GM12878 (cell line): ENCODE data around the gene KRT78. TPM values are rescaled to one million over a fixed set of nuclear protein-coding genes. Genes with fewer than 3 reads are reported as not detected.

ENCODE experiments used
- ATAC-seq: fragments of 200-7000 bp; cut with Tn5 transposase; 3 replicates; pipeline ENCODE4 v1.9.1; 2020; ENCODE audit warnings: mild to moderate bottlenecking, moderate library complexity
- BruUV-seq: library from RNA; stranded (reverse); fragments of 400-500 nt; replicated peaks from 2 replicates; lab custom pipeline; 2021; lab: Mats Ljungman, UMichigan
- CTCF ChIA-PET: fragments of 300-600 bp; sonication (Branson Sonifier 250); formaldehyde crosslinking; extraction: SDS; loops from one replicate; lab custom pipeline; 2021; ENCODE audit warnings: inconsistent platforms; lab: Yijun Ruan, JAX
- POLR2A ChIA-PET: fragments of 350-600 bp; formaldehyde crosslinking; extraction: SDS; loops from one replicate; lab custom pipeline; 2021; ENCODE audit warnings: inconsistent platforms; lab: Charles Lee
- RAD21 ChIA-PET: fragments of 300-600 bp; sonication (Branson Sonifier 250); formaldehyde crosslinking; loops from one replicate; lab custom pipeline; 2023; ENCODE audit warnings: antibody characterized with exemption; ENCODE audit not compliant: unreplicated experiment; lab: Charles Lee
- SMC1A ChIA-PET: fragments of 300-600 bp; sonication (Branson Sonifier 250); formaldehyde crosslinking; loops from one replicate; lab custom pipeline; 2023; ENCODE audit not compliant: unreplicated experiment, uncharacterized antibody; lab: Charles Lee
- DNase-seq: peaks from one replicate; pipeline ENCODE4 v3.0.0-alpha.2; 2011; ENCODE audit warnings: low read depth, low spot score
- FAIRE-seq: peaks from 3 replicates; lab custom pipeline; 2011; peaks lifted over from hg19 to GRCh38; lab: Jason Lieb, UNC
- H2AFZ ChIP-seq: 2 replicates; pipeline ENCODE4 v1.6.0; 2011; ENCODE audit warnings: low read depth, low read length, control low read depth; ENCODE audit not compliant: control insufficient read depth
- H3K27ac ChIP-seq: 2 replicates; pipeline ENCODE4 v1.5.1; 2011; ENCODE audit warnings: control low read depth; ENCODE audit not compliant: control insufficient read depth, insufficient read depth
- H3K27me3 ChIP-seq, 2 experiments: replicated peaks in 1 of 2; 2 replicates each; pipeline versions ENCODE4 v1.6.0 to v1.6.1; 2011; ENCODE audit warnings: low read length in 1 of 2; ENCODE audit not compliant: control insufficient read depth in 2 of 2, insufficient read depth in 2 of 2
- H3K36me3 ChIP-seq, 2 experiments: 2 replicates each; pipeline ENCODE4 v1.5.1; 2011; ENCODE audit warnings: low read length in 1 of 2; ENCODE audit not compliant: control insufficient read depth in 2 of 2, insufficient read depth in 2 of 2
- H3K4me1 ChIP-seq: 2 replicates; pipeline ENCODE4 v1.6.1; 2011; ENCODE audit warnings: mild to moderate bottlenecking, low read length, moderate library complexity, mixed read lengths; ENCODE audit not compliant: control insufficient read depth, insufficient read depth
- H3K4me2 ChIP-seq: 2 replicates; pipeline ENCODE4 v1.6.0; 2011; ENCODE audit warnings: control low read depth; ENCODE audit not compliant: control insufficient read depth, insufficient read depth
- H3K4me3 ChIP-seq: fragments of 200-600 bp; sonication (generic); 2 replicates; pipeline ENCODE4 v1.5.1; 2016
- H3K79me2 ChIP-seq: 2 replicates; pipeline ENCODE4 v1.6.0; 2011; ENCODE audit warnings: low read length; ENCODE audit not compliant: control insufficient read depth, insufficient read depth
- H3K9ac ChIP-seq: 2 replicates; pipeline ENCODE4 v1.8.0; 2011; ENCODE audit warnings: low read length, control low read depth, mixed read lengths; ENCODE audit not compliant: control insufficient read depth, insufficient read depth
- H3K9me3 ChIP-seq: replicated peaks from 3 replicates; pipeline ENCODE4 v1.5.1; 2011; ENCODE audit warnings: mild to moderate bottlenecking, low read length; ENCODE audit not compliant: control insufficient read depth, insufficient read depth
- H4K20me1 ChIP-seq: 2 replicates; pipeline ENCODE4 v1.6.0; 2011; ENCODE audit not compliant: control insufficient read depth, insufficient read depth
- BMI1 ChIP-seq: fragments of 450-650 bp; IDR thresholded peaks from 2 replicates; pipeline ENCODE4 v1.6.1; 2016; ENCODE audit warnings: mild to moderate bottlenecking, moderate library complexity, borderline replicate concordance
- EGR1 ChIP-seq, 2 experiments: IDR thresholded peaks; 1 replicate in 1 of 2; 2 replicates in 1 of 2; pipeline ENCODE4 v1.6.1; 2011 to 2012; ENCODE audit warnings: low read depth in 2 of 2, low read length in 2 of 2, borderline replicate concordance in 1 of 2, mild to moderate bottlenecking in 1 of 2, moderate library complexity in 1 of 2
- GATAD2B ChIP-seq: fragments of 450-650 bp; conservative IDR thresholded peaks from 2 replicates; pipeline ENCODE4 v1.6.1; 2017; ENCODE audit warnings: low read depth, mild to moderate bottlenecking, moderate library complexity
- STAT1 ChIP-seq: fragments of 450-650 bp; conservative IDR thresholded peaks from 2 replicates; pipeline ENCODE4 v1.6.1; 2014; ENCODE audit warnings: antibody characterized with exemption, mild to moderate bottlenecking
- SUZ12 ChIP-seq: fragments of 200-600 bp; sonication (generic); IDR thresholded peaks from one replicate; pipeline ENCODE4 v1.6.1; 2018; ENCODE audit warnings: antibody characterized with exemption, mild to moderate bottlenecking; ENCODE audit not compliant: unreplicated experiment
- TBL1XR1 ChIP-seq: IDR thresholded peaks from 2 replicates; pipeline ENCODE4 v1.6.1; 2012; ENCODE audit warnings: low read depth, low read length, improper control_type of control experiment
- WGBS: methylation state at CpG from one replicate; pipeline ENCODE4 v1.1.6; 2016; ENCODE audit warnings: low lambda C conversion rate; ENCODE audit not compliant: insufficient replicate concordance, insufficient coverage; ENCODE audit errors: missing lambda C conversion rate; 5-methylcytosine and 5-hydroxymethylcytosine counted together
- in situ Hi-C: fragments of 300-500 bp; cut with MboI; formaldehyde crosslinking; loops from 9 replicates; pipeline ENCODE4 v1.14.3; 2018; ENCODE audit warnings: mixed read lengths
- intact Hi-C: fragments of 100-400 bp; cut with micrococcal nuclease; formaldehyde crosslinking; loops from one replicate; pipeline ENCODE4 v1.14.2; 2022; ENCODE audit not compliant: unreplicated experiment
- polyA plus RNA-seq, 11 experiments: library from polyadenylated mRNA; depleted of rRNA in 4 of 11; unstranded in 6 of 11; stranded (reverse) in 5 of 11; fragments of >200 nt; fragmentation: Nextera tagmentation in 4 of 11; fragmentation: Illumina TruSeq in 1 of 11; extraction: Ambion mirVana in 4 of 11; extraction: Trizol in 1 of 11; gene quantifications; 1 replicate in 1 of 11; 2 replicates in 10 of 11; pipeline versions ENCODE4 v1.2.1 to v1.2.3, GENCODE V29; 2011 to 2016; ENCODE audit warnings: inconsistent platforms in 2 of 11, missing spikeins in 2 of 11, low read depth in 1 of 11
- total RNA-seq, 4 experiments: library from RNA; depleted of rRNA in 3 of 4; stranded (reverse); fragments of >200 nt in 3 of 4; fragmentation: Illumina TruSeq in 1 of 4; extraction: Trizol in 1 of 4; gene quantifications; 2 replicates each; pipeline versions ENCODE4 v1.2.1 to v1.2.3, GENCODE V29; 2013 to 2021
- TF ChIP-seq, protein P1 (sequence below): IDR thresholded peaks from 2 replicates; pipeline ENCODE4 v1.6.1; 2012; ENCODE audit warnings: low read depth, low read length, improper control_type of control experiment
- TF ChIP-seq, protein P2 (sequence below), 3 experiments: IDR thresholded peaks in 2 of 3; conservative IDR thresholded peaks in 1 of 3; 2 replicates each; pipeline ENCODE4 v1.5.1; 2011; ENCODE audit warnings: low read depth in 3 of 3, low read length in 3 of 3, mild to moderate bottlenecking in 3 of 3, control low read depth in 2 of 3, moderate library complexity in 2 of 3, inconsistent platforms in 1 of 3, mixed read lengths in 1 of 3; ENCODE audit not compliant: control insufficient read depth in 2 of 3, insufficient read depth in 1 of 3; ENCODE audit errors: extremely low read depth in 1 of 3
- TF ChIP-seq, protein P3 (sequence below): fragments of 450-650 bp; IDR thresholded peaks from 2 replicates; pipeline ENCODE4 v1.6.1; 2018; ENCODE audit warnings: mild to moderate bottlenecking, low read depth, moderate library complexity; ENCODE audit not compliant: partially characterized antibody
- TF ChIP-seq, protein P4 (sequence below): fragments of 450-650 bp; formaldehyde crosslinking; IDR thresholded peaks from 2 replicates; pipeline ENCODE4 v1.5.0; 2022; ENCODE audit warnings: mild to moderate bottlenecking, missing genetic modification characterization
- TF ChIP-seq, protein P5 (sequence below): fragments of 450-650 bp; formaldehyde crosslinking; IDR thresholded peaks from 2 replicates; pipeline ENCODE4 v1.4.0; 2022; ENCODE audit warnings: mild to moderate bottlenecking, moderate library complexity

KRT78 gene
- total and polyA plus RNA-seq, 10 of the 15 experiments (the other 5 are each of a cell fraction or from before 2014, with no cell fraction given): 0.07 TPM; not detected in 9

DNA sequence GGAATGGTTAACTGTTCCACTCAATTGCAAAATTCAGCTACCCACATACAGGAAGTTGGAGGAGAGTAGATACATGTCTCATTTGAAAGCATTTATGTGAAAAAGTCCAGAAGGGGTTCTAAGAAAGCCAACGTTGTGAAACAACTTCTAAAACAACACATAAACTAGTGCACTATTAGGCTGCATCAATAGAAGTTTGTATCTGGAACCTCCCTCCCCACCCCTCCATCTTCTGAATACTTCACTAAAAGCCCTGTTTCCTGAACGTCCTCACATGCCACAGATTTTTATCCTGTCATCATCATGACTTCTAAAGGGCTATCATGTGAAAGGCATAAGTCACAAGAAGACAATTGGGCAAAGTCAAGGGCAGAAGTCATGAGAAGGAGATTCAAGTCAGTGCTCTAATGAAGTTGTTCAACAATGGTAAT is 20.2 kb downstream of the KRT78 start:
- ChIA-PET CTCF (no interaction called here), POLR2A (no interaction called here), SMC1A (interaction anchor here (1.0 kb wide), 1 partner anchor 51 kb away, joined by 3 read pairs; no protein-coding TSS in a partner anchor), RAD21 (no interaction called here)
- H3K79me2 ChIP-seq: no peaks in the 10 kb centered on the region
- no peaks in the 10 kb centered on the region for H3K4me1 ChIP-seq
- no peak overlapping the region for H3K4me3 ChIP-seq
- peaks cover 0 to 5% of the 10 kb centered on the region in 2 experiments; a peak in 2 of 4 replicates for H3K27me3 ChIP-seq
- H4K20me1 ChIP-seq: no peaks in the 10 kb centered on the region
- no peaks in the 10 kb centered on the region for H3K9me3 ChIP-seq
- BruUV-seq: no TSS peak
- no peaks in the 10 kb centered on the region for H3K36me3 ChIP-seq
- FAIRE-seq (no peak), ATAC-seq (no peak), DNase-seq (no peak)
- no peak overlapping the region for H2AFZ ChIP-seq
- in situ Hi-C loops (no loop called here), intact Hi-C loops (no loop called here)
- WGBS: 0% methylated on average over 2 of the region's 2 CpGs
- H3K4me2 ChIP-seq: no peak overlapping the region
- H3K9ac ChIP-seq: no peak overlapping the region
- H3K27ac ChIP-seq: no peak overlapping the region
- TF ChIP-seq, protein P1, sequence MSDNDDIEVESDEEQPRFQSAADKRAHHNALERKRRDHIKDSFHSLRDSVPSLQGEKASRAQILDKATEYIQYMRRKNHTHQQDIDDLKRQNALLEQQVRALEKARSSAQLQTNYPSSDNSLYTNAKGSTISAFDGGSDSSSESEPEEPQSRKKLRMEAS: no peak
- TF ChIP-seq STAT1 (no peak), SUZ12 (no peak), BMI1 (no peak), GATAD2B (no peak), EGR1 (IDR thresholded peaks at IDR 0.05; ENCODE audit: borderline replicate concordance in 1 of 2, low read depth in 2 of 2, low read length in 2 of 2) (no peak), TBL1XR1 (no peak)
- TF ChIP-seq, protein P2, sequence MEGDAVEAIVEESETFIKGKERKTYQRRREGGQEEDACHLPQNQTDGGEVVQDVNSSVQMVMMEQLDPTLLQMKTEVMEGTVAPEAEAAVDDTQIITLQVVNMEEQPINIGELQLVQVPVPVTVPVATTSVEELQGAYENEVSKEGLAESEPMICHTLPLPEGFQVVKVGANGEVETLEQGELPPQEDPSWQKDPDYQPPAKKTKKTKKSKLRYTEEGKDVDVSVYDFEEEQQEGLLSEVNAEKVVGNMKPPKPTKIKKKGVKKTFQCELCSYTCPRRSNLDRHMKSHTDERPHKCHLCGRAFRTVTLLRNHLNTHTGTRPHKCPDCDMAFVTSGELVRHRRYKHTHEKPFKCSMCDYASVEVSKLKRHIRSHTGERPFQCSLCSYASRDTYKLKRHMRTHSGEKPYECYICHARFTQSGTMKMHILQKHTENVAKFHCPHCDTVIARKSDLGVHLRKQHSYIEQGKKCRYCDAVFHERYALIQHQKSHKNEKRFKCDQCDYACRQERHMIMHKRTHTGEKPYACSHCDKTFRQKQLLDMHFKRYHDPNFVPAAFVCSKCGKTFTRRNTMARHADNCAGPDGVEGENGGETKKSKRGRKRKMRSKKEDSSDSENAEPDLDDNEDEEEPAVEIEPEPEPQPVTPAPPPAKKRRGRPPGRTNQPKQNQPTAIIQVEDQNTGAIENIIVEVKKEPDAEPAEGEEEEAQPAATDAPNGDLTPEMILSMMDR (IDR thresholded peaks at IDR 0.05 in 2 of 3, conservative IDR thresholded peaks at IDR 0.05 in 1 of 3; ENCODE audit: control insufficient read depth in 2 of 3, extremely low read depth in 1 of 3, insufficient read depth in 1 of 3, low read depth in 3 of 3, low read length in 3 of 3): no peak
- TF ChIP-seq, protein P3, sequence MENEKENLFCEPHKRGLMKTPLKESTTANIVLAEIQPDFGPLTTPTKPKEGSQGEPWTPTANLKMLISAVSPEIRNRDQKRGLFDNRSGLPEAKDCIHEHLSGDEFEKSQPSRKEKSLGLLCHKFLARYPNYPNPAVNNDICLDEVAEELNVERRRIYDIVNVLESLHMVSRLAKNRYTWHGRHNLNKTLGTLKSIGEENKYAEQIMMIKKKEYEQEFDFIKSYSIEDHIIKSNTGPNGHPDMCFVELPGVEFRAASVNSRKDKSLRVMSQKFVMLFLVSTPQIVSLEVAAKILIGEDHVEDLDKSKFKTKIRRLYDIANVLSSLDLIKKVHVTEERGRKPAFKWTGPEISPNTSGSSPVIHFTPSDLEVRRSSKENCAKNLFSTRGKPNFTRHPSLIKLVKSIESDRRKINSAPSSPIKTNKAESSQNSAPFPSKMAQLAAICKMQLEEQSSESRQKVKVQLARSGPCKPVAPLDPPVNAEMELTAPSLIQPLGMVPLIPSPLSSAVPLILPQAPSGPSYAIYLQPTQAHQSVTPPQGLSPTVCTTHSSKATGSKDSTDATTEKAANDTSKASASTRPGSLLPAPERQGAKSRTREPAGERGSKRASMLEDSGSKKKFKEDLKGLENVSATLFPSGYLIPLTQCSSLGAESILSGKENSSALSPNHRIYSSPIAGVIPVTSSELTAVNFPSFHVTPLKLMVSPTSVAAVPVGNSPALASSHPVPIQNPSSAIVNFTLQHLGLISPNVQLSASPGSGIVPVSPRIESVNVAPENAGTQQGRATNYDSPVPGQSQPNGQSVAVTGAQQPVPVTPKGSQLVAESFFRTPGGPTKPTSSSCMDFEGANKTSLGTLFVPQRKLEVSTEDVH: no peak
- TF ChIP-seq, protein P4, sequence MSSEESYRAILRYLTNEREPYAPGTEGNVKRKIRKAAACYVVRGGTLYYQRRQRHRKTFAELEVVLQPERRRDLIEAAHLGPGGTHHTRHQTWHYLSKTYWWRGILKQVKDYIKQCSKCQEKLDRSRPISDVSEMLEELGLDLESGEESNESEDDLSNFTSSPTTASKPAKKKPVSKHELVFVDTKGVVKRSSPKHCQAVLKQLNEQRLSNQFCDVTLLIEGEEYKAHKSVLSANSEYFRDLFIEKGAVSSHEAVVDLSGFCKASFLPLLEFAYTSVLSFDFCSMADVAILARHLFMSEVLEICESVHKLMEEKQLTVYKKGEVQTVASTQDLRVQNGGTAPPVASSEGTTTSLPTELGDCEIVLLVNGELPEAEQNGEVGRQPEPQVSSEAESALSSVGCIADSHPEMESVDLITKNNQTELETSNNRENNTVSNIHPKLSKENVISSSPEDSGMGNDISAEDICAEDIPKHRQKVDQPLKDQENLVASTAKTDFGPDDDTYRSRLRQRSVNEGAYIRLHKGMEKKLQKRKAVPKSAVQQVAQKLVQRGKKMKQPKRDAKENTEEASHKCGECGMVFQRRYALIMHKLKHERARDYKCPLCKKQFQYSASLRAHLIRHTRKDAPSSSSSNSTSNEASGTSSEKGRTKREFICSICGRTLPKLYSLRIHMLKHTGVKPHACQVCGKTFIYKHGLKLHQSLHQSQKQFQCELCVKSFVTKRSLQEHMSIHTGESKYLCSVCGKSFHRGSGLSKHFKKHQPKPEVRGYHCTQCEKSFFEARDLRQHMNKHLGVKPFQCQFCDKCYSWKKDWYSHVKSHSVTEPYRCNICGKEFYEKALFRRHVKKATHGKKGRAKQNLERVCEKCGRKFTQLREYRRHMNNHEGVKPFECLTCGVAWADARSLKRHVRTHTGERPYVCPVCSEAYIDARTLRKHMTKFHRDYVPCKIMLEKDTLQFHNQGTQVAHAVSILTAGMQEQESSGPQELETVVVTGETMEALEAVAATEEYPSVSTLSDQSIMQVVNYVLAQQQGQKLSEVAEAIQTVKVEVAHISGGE (CRISPR knock-in tag): no peak
- TF ChIP-seq, protein P5, sequence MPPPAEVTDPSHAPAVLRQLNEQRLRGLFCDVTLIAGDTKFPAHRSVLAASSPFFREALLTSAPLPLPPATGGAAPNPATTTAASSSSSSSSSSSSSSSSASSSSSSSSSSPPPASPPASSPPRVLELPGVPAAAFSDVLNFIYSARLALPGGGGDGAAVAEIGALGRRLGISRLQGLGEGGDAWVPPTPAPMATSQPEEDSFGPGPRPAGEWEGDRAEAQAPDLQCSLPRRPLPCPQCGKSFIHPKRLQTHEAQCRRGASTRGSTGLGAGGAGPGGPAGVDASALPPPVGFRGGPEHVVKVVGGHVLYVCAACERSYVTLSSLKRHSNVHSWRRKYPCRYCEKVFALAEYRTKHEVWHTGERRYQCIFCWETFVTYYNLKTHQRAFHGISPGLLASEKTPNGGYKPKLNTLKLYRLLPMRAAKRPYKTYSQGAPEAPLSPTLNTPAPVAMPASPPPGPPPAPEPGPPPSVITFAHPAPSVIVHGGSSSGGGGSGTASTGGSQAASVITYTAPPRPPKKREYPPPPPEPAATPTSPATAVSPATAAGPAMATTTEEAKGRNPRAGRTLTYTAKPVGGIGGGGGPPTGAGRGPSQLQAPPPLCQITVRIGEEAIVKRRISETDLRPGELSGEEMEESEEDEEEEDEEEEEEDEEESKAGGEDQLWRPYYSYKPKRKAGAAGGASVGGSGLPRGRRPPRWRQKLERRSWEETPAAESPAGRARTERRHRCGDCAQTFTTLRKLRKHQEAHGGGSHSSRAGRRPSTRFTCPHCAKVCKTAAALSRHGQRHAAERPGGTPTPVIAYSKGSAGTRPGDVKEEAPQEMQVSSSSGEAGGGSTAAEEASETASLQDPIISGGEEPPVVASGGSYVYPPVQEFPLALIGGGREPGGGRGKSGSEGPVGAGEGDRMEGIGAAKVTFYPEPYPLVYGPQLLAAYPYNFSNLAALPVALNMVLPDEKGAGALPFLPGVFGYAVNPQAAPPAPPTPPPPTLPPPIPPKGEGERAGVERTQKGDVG (CRISPR knock-in tag): no peak
